ENCODE data around the gene MEX3C. TPM values are rescaled to one million over a fixed set of nuclear protein-coding genes. Genes with fewer than 3 reads are reported as not detected.
A peak's percentile ranks its signal among the peaks of the same experiment; 100 is the strongest.

MEX3C gene
- total RNA-seq, 1 experiment from 2014 or later = 81.9 TPM

DNA sequence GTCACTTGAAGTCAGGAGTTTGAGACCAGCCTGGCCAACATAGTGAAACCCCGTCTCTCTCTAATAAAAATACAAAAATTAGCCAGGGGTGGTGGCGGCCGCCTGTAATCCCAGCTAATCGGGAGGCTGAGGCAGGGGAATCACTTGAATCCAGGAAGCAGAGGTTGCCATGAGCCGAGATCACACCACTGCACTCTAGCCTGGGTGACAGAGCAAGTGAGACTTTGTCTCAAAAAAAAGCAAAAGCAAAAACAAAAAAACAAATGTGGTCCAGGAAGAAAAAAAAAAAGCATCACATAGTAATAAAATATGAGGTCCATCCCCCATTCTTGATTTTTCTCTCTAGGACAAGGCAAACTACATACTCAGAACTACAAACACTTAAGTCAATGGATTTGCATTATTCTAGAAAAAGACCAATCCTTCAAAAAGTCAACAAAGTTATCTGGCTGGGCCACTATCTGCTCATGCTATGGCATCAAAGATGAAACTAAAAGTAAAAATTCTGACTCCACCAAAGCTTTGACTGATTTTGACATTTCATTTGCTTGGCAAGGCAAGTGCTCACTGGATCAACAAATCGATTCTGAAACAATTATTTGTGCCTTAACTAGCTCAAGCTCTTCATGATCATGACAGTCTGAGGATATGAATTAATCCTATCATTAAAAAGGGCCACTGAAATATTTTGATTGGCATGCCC, 28.4 kb downstream of the MEX3C start:
- peaks cover 16% of the 10 kb centered on the region for H3K4me1 Mint-ChIP-seq (ENCODE audit: insufficient read depth, unreplicated experiment)
- peaks cover 25% of the 10 kb centered on the region for H3K36me3 Mint-ChIP-seq (ENCODE audit: insufficient read depth, unreplicated experiment)
- ChIA-PET POLR2A (no interaction called here), CTCF (interaction anchor here (0.6 to 1.0 kb wide), 2 partner anchors 16 to 89 kb away, joined by 3 to 4 read pairs; no protein-coding TSS in a partner anchor)
- H3K9me3 Mint-ChIP-seq (ENCODE audit: unreplicated experiment) = no peaks in the 10 kb centered on the region
- H3K27me3 Mint-ChIP-seq (ENCODE audit: insufficient read depth, unreplicated experiment) = no peaks in the 10 kb centered on the region
- TF ChIP-seq CTCF (IDR thresholded peaks at IDR 0.05; ENCODE audit: unreplicated experiment) = no peak
- intact Hi-C loops (cut with micrococcal nuclease) = no loop called here
- no peak overlapping the region for H3K27ac Mint-ChIP-seq (ENCODE audit: low read depth, unreplicated experiment)
- BruUV-seq (replicated peaks) = no TSS peak
- H3K4me3 Mint-ChIP-seq (ENCODE audit: unreplicated experiment) = no peak overlapping the region
- no peak for DNase-seq (ENCODE audit: unreplicated experiment)

DNA sequence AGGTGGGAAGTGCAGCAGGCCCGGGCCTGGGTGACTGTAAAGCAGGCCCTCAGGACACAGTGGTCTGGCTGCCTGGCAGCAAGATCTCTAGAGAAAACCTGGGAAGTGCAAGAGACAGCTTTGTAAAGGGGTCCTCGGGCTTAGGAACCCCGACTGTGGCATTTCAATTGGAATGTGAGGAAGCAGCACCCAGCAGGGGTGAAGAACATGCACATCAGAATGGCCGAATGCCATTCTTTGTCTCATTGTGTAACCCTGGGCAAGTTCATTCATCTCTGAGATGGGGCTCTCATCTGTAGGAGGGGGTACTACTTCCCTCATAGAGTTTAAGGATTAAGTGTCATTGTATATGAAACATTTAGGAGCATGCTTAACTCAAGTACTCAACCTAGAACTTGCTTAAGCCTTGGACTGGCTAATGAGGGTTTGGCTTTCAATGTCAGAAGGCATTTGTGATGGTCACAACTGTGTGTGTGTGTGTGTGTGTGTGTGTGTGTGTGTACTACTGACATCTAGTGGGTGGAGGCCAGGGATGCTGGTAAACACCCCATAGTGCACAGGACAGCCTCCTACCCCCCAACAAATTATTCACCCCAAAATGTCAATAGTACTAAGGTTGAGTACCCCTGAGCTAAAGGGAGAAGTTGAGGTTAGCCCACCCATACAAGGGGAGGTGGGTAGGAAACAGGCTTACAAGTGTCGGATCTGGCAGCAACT, 29.3 kb downstream of the MEX3C start:
- Mint-ChIP-seq H3K4me3 (ENCODE audit: unreplicated experiment) (no peak overlapping the region), H3K27me3 (ENCODE audit: insufficient read depth, unreplicated experiment) (no peaks in the 10 kb centered on the region), H3K36me3 (ENCODE audit: insufficient read depth, unreplicated experiment) (peaks cover 18% of the 10 kb centered on the region), H3K27ac (ENCODE audit: low read depth, unreplicated experiment) (no peak overlapping the region), H3K9me3 (ENCODE audit: unreplicated experiment) (no peaks in the 10 kb centered on the region), H3K4me1 (ENCODE audit: insufficient read depth, unreplicated experiment) (peaks cover 16% of the 10 kb centered on the region)
- BruUV-seq (replicated peaks) = no TSS peak
- CTCF ChIA-PET = interaction anchor here (0.6 to 1.0 kb wide), 3 partner anchors 14 to 88 kb away, joined by 3 to 4 read pairs (median 3); no protein-coding TSS in a partner anchor
- intact Hi-C loops (cut with micrococcal nuclease) = no loop called here
- POLR2A ChIA-PET = no interaction called here
- TF ChIP-seq CTCF (IDR thresholded peaks at IDR 0.05; ENCODE audit: unreplicated experiment) = no peak
- DNase-seq (ENCODE audit: unreplicated experiment) = no peak

- Mint-ChIP-seq H3K36me3 (ENCODE audit: insufficient read depth, unreplicated experiment) (peaks cover 9% of the 10 kb centered on the region), H3K9me3 (ENCODE audit: unreplicated experiment) (no peaks in the 10 kb centered on the region), H3K27me3 (ENCODE audit: insufficient read depth, unreplicated experiment) (no peaks in the 10 kb centered on the region), H3K4me3 (ENCODE audit: unreplicated experiment) (no peak overlapping the region), H3K4me1 (ENCODE audit: insufficient read depth, unreplicated experiment) (peaks cover 16% of the 10 kb centered on the region), H3K27ac (ENCODE audit: low read depth, unreplicated experiment) (no peak overlapping the region)
- intact Hi-C loops (cut with micrococcal nuclease) = no loop called here
- TF ChIP-seq CTCF (IDR thresholded peaks at IDR 0.05; ENCODE audit: unreplicated experiment) = no peak
- CTCF ChIA-PET = interaction anchor here (0.5 to 1.4 kb wide), 2 partner anchors 55 to 305 kb away, joined by 4 read pairs; no protein-coding TSS in a partner anchor
- no TSS peak for BruUV-seq (replicated peaks)
- POLR2A ChIA-PET = interaction anchor here (1.4 kb wide), 1 partner anchor 8 kb away, joined by 4 read pairs; no protein-coding TSS in a partner anchor
- no peak for DNase-seq (ENCODE audit: unreplicated experiment)
Measured at GRCh38 chr18:51165296-51165695, 32.2 kb downstream of the MEX3C start.

DNA sequence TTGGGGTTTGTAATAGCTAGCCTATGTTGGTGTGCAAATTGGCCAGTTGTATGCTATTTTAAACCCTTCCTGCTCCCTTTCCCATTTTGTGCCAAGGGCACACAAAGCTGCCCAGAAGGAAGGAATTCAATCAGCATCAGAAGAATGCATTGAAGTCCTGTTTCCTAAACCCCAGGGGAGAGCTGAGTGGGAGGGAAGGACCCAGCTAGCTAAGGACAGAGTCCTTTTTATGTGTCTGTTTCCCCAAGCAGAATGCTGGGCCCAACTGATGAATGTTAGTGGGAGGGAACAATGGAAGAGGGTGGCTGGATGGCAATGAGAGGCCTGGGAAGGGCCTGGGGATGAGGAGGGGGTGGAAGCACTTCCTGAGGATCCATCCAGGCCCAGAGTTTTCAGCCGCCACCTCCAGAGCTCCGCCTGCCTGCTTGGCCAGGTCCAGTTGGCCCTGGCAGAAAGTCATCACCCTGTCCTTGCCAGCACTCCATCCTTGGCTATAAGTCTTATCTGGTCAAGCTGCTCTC, 32.7 kb downstream of the MEX3C start:
- CTCF ChIA-PET = interaction anchor here (0.5 to 1.4 kb wide), 2 partner anchors 55 to 306 kb away, joined by 4 read pairs; no protein-coding TSS in a partner anchor
- H3K36me3 Mint-ChIP-seq (ENCODE audit: insufficient read depth, unreplicated experiment) = peaks cover 4% of the 10 kb centered on the region

More for the DNA sequence above, 32.7 kb downstream of the MEX3C start:
- BruUV-seq (replicated peaks) = no TSS peak
- intact Hi-C loops (cut with micrococcal nuclease) = no loop called here
- DNase-seq (ENCODE audit: unreplicated experiment) = peak; percentile 49
- Mint-ChIP-seq H3K9me3 (ENCODE audit: unreplicated experiment) (no peaks in the 10 kb centered on the region), H3K27me3 (ENCODE audit: insufficient read depth, unreplicated experiment) (no peaks in the 10 kb centered on the region), H3K4me3 (ENCODE audit: unreplicated experiment) (no peak overlapping the region), H3K27ac (ENCODE audit: low read depth, unreplicated experiment) (no peak overlapping the region), H3K4me1 (ENCODE audit: insufficient read depth, unreplicated experiment) (peaks cover 16% of the 10 kb centered on the region)
- no peak for TF ChIP-seq CTCF (IDR thresholded peaks at IDR 0.05; ENCODE audit: unreplicated experiment)
- POLR2A ChIA-PET = interaction anchor here (1.4 kb wide), 1 partner anchor 9 kb away, joined by 4 read pairs; no protein-coding TSS in a partner anchor

Data from MCF 10A (cell line).